Suprapubic skin (tissue), 4 donors: ENCODE results near the gene NAA20.

ENCODE experiments used
- CTCF ChIP-seq, 2 donors: fragments of 200-600 bp in 1 of 2; fragments of 450-650 bp in 1 of 2; sonication (generic) in 1 of 2; IDR thresholded peaks; one replicate each; pipeline ENCODE4 v1.5.1; 2016 to 2019; ENCODE audit warnings: antibody characterized with exemption in 2 of 2, mild to moderate bottlenecking in 1 of 2, moderate library complexity in 1 of 2
- EP300 ChIP-seq: sonication (generic); formaldehyde crosslinking; IDR thresholded peaks from one replicate; pipeline ENCODE4 v1.6.1; 2017; ENCODE audit warnings: antibody characterized with exemption
- POLR2AphosphoS5 ChIP-seq, 3 donors: sonication (generic); formaldehyde crosslinking; IDR thresholded peaks; one replicate each; pipeline ENCODE4 v1.6.1; 2017; ENCODE audit warnings: antibody characterized with exemption in 3 of 3

DNA sequence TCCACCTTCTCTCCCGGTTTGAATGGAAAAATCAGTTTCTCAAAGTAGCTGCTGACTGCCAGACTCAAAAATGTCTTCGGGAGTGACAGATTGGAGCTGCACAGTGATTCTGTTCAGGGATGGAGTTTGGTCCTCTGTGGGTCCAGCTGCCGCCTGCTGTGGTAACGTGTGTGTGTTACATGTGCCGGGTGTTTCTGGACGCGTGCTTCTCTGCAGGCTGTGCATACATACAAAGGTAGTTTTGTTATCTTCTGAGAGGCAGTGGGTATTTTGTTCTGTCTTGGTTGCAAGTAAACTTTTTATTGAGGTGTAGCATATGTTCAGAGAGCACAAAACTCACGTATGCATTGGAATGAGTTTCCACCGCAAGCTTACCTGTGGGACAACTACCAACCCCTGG lies 41.3 kb upstream of the NAA20 start:
- TF ChIP-seq EP300, result no peak
- no peak for TF ChIP-seq POLR2AphosphoS5 (IDR thresholded peaks at IDR 0.05)
- TF ChIP-seq CTCF (IDR thresholded peaks at IDR 0.05), result no peak
